H1 (cell line): ENCODE results near the gene C22orf31.

Source experiments
- CTCF ChIP-seq, 3 experiments: IDR thresholded peaks; 1 replicate in 2 of 3; 2 replicates in 1 of 3; pipeline versions ENCODE4 v1.5.1 to v1.6.1; 2011; ENCODE audit warnings: low read length in 3 of 3, mild to moderate bottlenecking in 3 of 3, inconsistent platforms in 2 of 3, low read depth in 1 of 3, moderate library complexity in 1 of 3; ENCODE audit not compliant: insufficient read depth in 1 of 3; ENCODE audit errors: control extremely low read depth in 1 of 3
- EZH2 ChIP-seq: fragments of 200-600 bp; sonication (generic); IDR thresholded peaks from 2 replicates; pipeline ENCODE4 v1.7.1; 2012; ENCODE audit warnings: low read depth, mild to moderate bottlenecking, moderate library complexity, low read length, inconsistent platforms; ENCODE audit not compliant: severe bottlenecking
- GTF2F1 ChIP-seq: IDR thresholded peaks from 2 replicates; pipeline ENCODE4 v1.6.1; 2012; ENCODE audit warnings: low read depth, low read length, improper control_type of control experiment, borderline replicate concordance
- JUND ChIP-seq: IDR thresholded peaks from 2 replicates; pipeline ENCODE4 v1.6.1; 2011; ENCODE audit warnings: mild to moderate bottlenecking, improper control_type of control experiment, low read length
- POLR2A ChIP-seq, 2 experiments: IDR thresholded peaks; 1 replicate in 1 of 2; 2 replicates in 1 of 2; pipeline ENCODE4 v1.6.1; 2011; ENCODE audit warnings: low read depth in 2 of 2, low read length in 2 of 2, mild to moderate bottlenecking in 2 of 2; ENCODE audit errors: control extremely low read depth in 1 of 2
- TCF12 ChIP-seq: IDR thresholded peaks from 2 replicates; pipeline ENCODE4 v1.6.1; 2011; ENCODE audit warnings: low read depth, mild to moderate bottlenecking, low read length
- ZNF274 ChIP-seq: IDR thresholded peaks from 2 replicates; pipeline ENCODE4 v1.7.0; 2012; ENCODE audit warnings: low read length, borderline replicate concordance; ENCODE audit errors: extremely low read depth

- TF ChIP-seq POLR2A (IDR thresholded peaks at IDR 0.05; ENCODE audit: control extremely low read depth in 1 of 2, low read depth in 2 of 2, low read length in 2 of 2) (no peak), ZNF274 (no peak), GTF2F1 (no peak), JUND (no peak), CTCF (IDR thresholded peaks at IDR 0.05; ENCODE audit: control extremely low read depth in 1 of 3, insufficient read depth in 1 of 3, low read depth in 1 of 3, low read length in 3 of 3) (no peak), TCF12 (no peak), EZH2 (no peak)
Measured at GRCh38 chr22:29041408-29041807, 20.2 kb downstream of the C22orf31 start.
